ENCODE measurements around the gene ARL14.

The ARL14 gene

GRCh38 chr3:160673188-160673587 lies 3.8 kb upstream of the ARL14 start:
- FAIRE-seq = no peak
- DNase-seq (ENCODE audit: insufficient read length, low spot score) = no peak
- TF ChIP-seq, protein P1, sequence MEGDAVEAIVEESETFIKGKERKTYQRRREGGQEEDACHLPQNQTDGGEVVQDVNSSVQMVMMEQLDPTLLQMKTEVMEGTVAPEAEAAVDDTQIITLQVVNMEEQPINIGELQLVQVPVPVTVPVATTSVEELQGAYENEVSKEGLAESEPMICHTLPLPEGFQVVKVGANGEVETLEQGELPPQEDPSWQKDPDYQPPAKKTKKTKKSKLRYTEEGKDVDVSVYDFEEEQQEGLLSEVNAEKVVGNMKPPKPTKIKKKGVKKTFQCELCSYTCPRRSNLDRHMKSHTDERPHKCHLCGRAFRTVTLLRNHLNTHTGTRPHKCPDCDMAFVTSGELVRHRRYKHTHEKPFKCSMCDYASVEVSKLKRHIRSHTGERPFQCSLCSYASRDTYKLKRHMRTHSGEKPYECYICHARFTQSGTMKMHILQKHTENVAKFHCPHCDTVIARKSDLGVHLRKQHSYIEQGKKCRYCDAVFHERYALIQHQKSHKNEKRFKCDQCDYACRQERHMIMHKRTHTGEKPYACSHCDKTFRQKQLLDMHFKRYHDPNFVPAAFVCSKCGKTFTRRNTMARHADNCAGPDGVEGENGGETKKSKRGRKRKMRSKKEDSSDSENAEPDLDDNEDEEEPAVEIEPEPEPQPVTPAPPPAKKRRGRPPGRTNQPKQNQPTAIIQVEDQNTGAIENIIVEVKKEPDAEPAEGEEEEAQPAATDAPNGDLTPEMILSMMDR (IDR thresholded peaks at IDR 0.05; ENCODE audit: insufficient read depth, missing control alignments) = no peak

- no peak for DNase-seq (ENCODE audit: insufficient read length, low spot score)
- FAIRE-seq = no peak
- TF ChIP-seq, protein P1 (IDR thresholded peaks at IDR 0.05; ENCODE audit: insufficient read depth, missing control alignments) = no peak
Observed at GRCh38 chr3:160675566-160676124, 1.3 kb upstream of the ARL14 start.

DNA sequence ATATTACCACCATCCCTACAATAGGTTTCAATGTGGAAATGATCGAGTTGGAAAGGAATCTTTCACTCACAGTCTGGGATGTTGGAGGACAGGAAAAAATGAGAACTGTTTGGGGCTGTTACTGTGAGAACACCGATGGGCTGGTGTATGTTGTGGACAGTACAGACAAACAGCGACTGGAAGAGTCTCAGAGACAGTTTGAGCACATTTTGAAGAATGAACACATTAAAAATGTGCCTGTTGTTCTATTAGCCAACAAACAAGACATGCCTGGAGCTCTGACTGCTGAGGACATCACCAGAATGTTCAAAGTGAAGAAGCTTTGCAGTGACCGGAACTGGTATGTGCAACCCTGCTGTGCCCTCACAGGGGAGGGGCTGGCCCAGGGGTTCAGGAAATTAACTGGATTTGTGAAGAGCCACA lies 510 bp downstream of the ARL14 start:
- TF ChIP-seq, protein P1 (IDR thresholded peaks at IDR 0.05; ENCODE audit: insufficient read depth, missing control alignments) = no peak
- FAIRE-seq (no peak), DNase-seq (ENCODE audit: insufficient read length, low spot score) (no peak)

- DNase-seq (ENCODE audit: insufficient read length, low spot score) (no peak), FAIRE-seq (no peak)
- TF ChIP-seq, protein P1 (IDR thresholded peaks at IDR 0.05; ENCODE audit: insufficient read depth, missing control alignments) = no peak
Observed at GRCh38 chr3:160678292-160678842, 1.4 kb downstream of the ARL14 start.

GRCh38 chr3:160684368-160684740 lies 7.4 kb downstream of the ARL14 start:
- no peak for DNase-seq (ENCODE audit: insufficient read length, low spot score)
- TF ChIP-seq, protein P1 (IDR thresholded peaks at IDR 0.05; ENCODE audit: insufficient read depth, missing control alignments) = no peak
- no peak for FAIRE-seq

DNA sequence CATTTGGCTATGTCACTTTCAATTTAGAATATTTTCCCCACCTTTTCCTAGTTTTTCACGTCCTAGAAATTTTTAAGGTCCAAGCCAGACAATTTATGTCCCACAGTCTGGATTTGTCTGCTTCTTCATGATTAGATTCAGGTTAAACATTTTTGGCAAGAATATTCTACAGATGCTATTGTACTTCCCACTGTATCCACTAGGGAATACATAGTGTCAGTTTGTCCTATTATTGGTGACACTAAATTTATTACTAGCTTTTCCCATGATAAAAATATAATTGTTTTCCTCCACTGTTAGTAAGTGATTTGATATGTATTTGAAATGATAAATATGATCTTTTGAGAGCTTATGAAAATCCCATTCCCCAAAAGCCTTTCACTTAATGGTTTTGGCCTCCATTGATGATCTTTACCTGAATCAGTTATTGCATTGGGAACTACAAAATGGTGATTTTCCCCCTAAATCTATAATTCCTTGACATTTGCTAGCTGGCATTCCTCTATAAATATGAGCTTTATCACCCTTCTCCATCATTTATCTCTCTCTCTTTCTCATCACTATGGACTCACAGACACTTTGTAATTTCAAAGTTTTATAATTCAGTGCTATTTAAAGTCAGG lies 8.3 kb downstream of the ARL14 start:
- TF ChIP-seq, protein P1 (IDR thresholded peaks at IDR 0.05; ENCODE audit: insufficient read depth, missing control alignments) = no peak
- no peak for FAIRE-seq
- DNase-seq (ENCODE audit: insufficient read length, low spot score) = no peak

DNA sequence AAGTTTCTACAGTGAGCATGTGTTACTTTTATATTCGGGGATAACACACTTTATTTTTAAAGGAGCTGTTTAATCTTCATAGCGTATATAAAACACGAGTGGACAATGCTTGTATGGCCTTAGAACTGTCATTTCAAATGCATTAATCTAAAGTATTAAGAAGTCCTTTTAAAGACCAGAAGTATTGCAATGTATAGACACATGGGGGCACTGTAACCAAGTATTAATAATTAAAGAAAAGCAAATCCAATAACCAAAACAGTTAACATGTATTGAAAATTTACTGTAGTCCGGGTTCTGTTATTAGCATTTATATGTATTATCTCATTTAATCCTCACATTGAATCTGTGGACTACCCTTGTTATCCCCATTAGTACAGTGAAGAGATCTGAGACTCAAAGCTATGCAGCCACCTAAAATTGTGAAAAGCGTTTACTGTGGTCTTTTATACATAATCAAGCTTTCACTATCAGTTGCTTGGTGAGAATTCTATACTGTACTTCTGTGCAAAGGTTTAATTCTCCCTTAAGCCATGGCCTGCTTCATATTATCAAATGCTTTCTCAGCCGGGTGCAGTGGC lies 10.1 kb downstream of the ARL14 start:
- FAIRE-seq (no peak), DNase-seq (ENCODE audit: insufficient read length, low spot score) (no peak)
- TF ChIP-seq, protein P1 (IDR thresholded peaks at IDR 0.05; ENCODE audit: insufficient read depth, missing control alignments) = peak; percentile 50
